Pancreas (tissue), 10 donors: ENCODE results near the gene CD81. TPM values are rescaled to one million over a fixed set of nuclear protein-coding genes. Genes with fewer than 3 reads are reported as not detected.

ENCODE experiments used
- ATAC-seq, 4 donors: fragments of 200-7000 bp; cut with Tn5 transposase; one replicate each; pipeline versions ENCODE4 v1.8.0 to v1.9.1; 2020; ENCODE audit warnings: mild to moderate bottlenecking in 4 of 4, moderate library complexity in 4 of 4
- DNase-seq, 6 donors: peaks; one replicate each; pipeline ENCODE4 v3.0.0-alpha.2; 2020
- FAIRE-seq: peaks from 2 replicates; lab custom pipeline; 2012; peaks lifted over from hg19 to GRCh38; lab: Jason Lieb, UNC
- H3K27ac ChIP-seq, 4 donors: fragments of 200-600 bp; sonication (generic); 1 replicate in 3 of 4; 2 replicates in 1 of 4; pipeline versions ENCODE4 v1.5.0 to v1.8.0; 2020
- H3K27me3 ChIP-seq, 4 donors: fragments of 200-600 bp; one replicate each; pipeline ENCODE4 v1.8.0; 2021
- H3K36me3 ChIP-seq, 3 donors: fragments of 200-600 bp; sonication (generic) in 1 of 3; one replicate each; pipeline versions ENCODE4 v1.5.0 to v1.8.0; 2020 to 2021
- H3K4me1 ChIP-seq, 3 donors: fragments of 200-600 bp; one replicate each; pipeline ENCODE4 v1.8.0; 2021
- H3K4me3 ChIP-seq, 4 donors: fragments of 200-600 bp; sonication (generic) in 2 of 4; one replicate each; pipeline versions ENCODE4 v1.5.0 to v1.8.0; 2020 to 2021
- H3K9me3 ChIP-seq, 4 donors: fragments of 200-600 bp; one replicate each; pipeline ENCODE4 v1.8.0; 2021
- WGBS, 2 donors: extraction: QIAGEN DNeasy Blood & Tissue Kit; methylation state at CpG; one replicate each; pipeline ENCODE4 v1.1.7; 2013; 5-methylcytosine and 5-hydroxymethylcytosine counted together
- intact Hi-C, 3 donors: fragments of 100-400 bp; cut with DNase I; formaldehyde crosslinking; loops; one replicate each; pipeline versions ENCODE4 v1.11.1 to v1.14.2; 2022
- polyA plus RNA-seq, 2 donors: library from polyadenylated mRNA; stranded (reverse); fragments of 200-250 nt; gene quantifications; one replicate each; pipeline ENCODE4 v1.2.3, GENCODE V29; 2013
- total RNA-seq, 6 donors: library from RNA; stranded (reverse); fragmentation: NEBNext Ultra II Directional in 4 of 6; extraction: Animal tissue kit (Norgen Biotek cat#: 25700) in 4 of 6; gene quantifications; one replicate each; pipeline versions ENCODE4 v1.2.1 to v1.2.4, GENCODE V29; 2021 to 2023
- TF ChIP-seq, protein P1 (sequence below), 4 donors: fragments of 200-600 bp; sonication (generic) in 3 of 4; IDR thresholded peaks; one replicate each; pipeline versions ENCODE4 v1.5.0 to v1.8.0; 2021; ENCODE audit warnings: antibody characterized with exemption in 4 of 4
- donor health status: healthy with polysubstance abuse.
- donor health status: DM: no; HTN: no; CAD: no; lungs with moderate emphysema.
- donor health status: DM: no; HTN: no; CAD: no.
- donor health status: control.
- donor health status: control.
- donor health status: Bipolar disorder and iron deficiency.
- donor health status: DM: yes; HTN: yes; CAD: no.
- donor health status: DM: no; HTN: no; CAD: no.
- donor health status: DM: no; HTN: no; CAD: no.
- donor health status: DM: yes; HTN: yes; CAD: no.

Gene CD81
- total and polyA plus RNA-seq, 8 donors: 154 to 392 (median 236) TPM

DNA sequence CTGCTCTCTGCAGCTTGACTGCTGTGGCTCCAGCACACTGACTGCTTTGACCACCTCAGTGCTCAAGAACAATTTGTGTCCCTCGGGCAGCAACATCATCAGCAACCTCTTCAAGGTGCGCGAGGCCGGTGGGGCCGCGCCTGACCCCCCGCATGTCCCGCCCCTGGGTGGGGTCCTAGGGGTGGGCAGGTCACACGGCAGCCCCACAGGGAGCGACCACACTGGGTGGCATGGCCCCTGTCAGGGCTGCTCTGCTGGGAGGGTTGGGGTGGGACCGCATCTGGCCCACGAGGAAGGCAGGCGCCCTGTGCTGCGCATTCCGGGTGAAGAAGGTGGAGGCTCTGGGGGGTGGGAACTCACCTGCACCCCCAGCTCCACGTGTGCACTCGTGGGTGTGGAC is 18.7 kb downstream of the CD81 start:
- no peak overlapping the region for H3K27ac ChIP-seq
- H3K36me3 ChIP-seq: peaks cover 0 to 51% (median 27%) of the 10 kb centered on the region in 3 donors
- peaks cover 0 to 8% (median 7%) of the 10 kb centered on the region in 3 donors for H3K4me1 ChIP-seq
- H3K9me3 ChIP-seq: no peaks in the 10 kb centered on the region
- intact Hi-C loops: no loop called here
- TF ChIP-seq, protein P1, sequence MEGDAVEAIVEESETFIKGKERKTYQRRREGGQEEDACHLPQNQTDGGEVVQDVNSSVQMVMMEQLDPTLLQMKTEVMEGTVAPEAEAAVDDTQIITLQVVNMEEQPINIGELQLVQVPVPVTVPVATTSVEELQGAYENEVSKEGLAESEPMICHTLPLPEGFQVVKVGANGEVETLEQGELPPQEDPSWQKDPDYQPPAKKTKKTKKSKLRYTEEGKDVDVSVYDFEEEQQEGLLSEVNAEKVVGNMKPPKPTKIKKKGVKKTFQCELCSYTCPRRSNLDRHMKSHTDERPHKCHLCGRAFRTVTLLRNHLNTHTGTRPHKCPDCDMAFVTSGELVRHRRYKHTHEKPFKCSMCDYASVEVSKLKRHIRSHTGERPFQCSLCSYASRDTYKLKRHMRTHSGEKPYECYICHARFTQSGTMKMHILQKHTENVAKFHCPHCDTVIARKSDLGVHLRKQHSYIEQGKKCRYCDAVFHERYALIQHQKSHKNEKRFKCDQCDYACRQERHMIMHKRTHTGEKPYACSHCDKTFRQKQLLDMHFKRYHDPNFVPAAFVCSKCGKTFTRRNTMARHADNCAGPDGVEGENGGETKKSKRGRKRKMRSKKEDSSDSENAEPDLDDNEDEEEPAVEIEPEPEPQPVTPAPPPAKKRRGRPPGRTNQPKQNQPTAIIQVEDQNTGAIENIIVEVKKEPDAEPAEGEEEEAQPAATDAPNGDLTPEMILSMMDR (IDR thresholded peaks at IDR 0.05): no peak
- H3K27me3 ChIP-seq: no peaks in the 10 kb centered on the region
- DNase-seq (peak in 1 of 6 donors; percentile 64), ATAC-seq (no peak), FAIRE-seq (no peak)
- H3K4me3 ChIP-seq: no peak overlapping the region
- 89 to 93% methylated on average over 17 of the region's 17 CpGs for WGBS, 2 donors

- WGBS, 2 donors: 91 to 93% methylated on average over 26 of the region's 26 CpGs
- ATAC-seq: no peak
- Histone ChIP-seq H3K4me1 (peaks cover 2 to 10% (median 9%) of the 10 kb centered on the region in 3 donors), H3K27ac (no peak overlapping the region), H3K4me3 (no peak overlapping the region), H3K9me3 (no peaks in the 10 kb centered on the region), H3K36me3 (peaks cover 0 to 46% (median 24%) of the 10 kb centered on the region in 3 donors), H3K27me3 (no peaks in the 10 kb centered on the region)
- FAIRE-seq: no peak
- peak in 1 of 6 donors; percentile 61 for DNase-seq
- TF ChIP-seq, protein P1 (IDR thresholded peaks at IDR 0.05): no peak
- intact Hi-C loops: no loop called here
These were observed 19.4 kb downstream of the CD81 start for GRCh38 chr11:2396471-2396870.

GRCh38 chr11:2397005-2397404 is 19.9 kb downstream of the CD81 start:
- intact Hi-C loops: no loop called here

DNA sequence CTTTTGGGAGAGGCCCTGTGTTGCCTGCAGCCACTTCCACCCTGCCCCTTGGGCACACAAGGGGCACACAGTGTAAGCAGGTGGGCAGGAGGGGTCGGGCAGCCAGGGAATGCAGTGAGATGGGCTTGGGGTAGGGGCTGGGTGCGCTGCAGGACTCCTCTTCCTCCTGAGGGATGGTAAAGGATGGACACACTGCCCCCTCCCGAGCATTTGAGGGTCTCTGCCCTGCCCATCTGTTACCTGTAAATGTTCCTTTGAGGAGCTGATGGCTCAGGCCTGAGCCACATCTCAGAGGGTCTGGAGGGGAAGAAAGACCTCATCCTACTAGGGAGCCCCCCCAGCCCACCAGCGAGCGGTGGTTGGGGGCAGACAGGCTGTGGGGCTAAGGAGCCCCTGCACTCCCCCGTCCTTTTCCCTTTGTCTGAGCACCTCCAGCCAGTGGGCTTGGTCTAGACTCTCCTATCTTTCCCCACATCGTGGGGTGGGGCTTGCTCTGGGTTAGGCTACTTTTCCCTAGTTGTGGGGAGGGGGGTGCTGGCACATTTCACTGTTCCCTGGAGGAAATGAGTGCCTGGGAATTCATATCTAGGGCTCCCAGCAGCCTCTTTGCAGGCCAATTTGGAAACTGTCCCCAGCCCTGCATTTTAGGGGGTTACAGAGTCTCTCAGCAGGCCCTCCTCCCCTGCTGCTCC is 21.7 kb downstream of the CD81 start:
- intact Hi-C loops: no loop called here
- Histone ChIP-seq H3K9me3 (no peaks in the 10 kb centered on the region), H3K4me1 (peaks cover 8 to 18% (median 14%) of the 10 kb centered on the region in 3 donors), H3K36me3 (peaks cover 0 to 44% (median 29%) of the 10 kb centered on the region in 3 donors), H3K4me3 (peak overlapping the region in 2 of 4 donors; percentile 79 to 80), H3K27ac (peak overlapping the region; percentile 90 to 96 (median 92)), H3K27me3 (no peaks in the 10 kb centered on the region)
- 51 to 71% methylated on average over 7 of the region's 7 CpGs for WGBS, 2 donors
- TF ChIP-seq, protein P1 (IDR thresholded peaks at IDR 0.05): no peak
- DNase-seq (no peak), ATAC-seq (no peak), FAIRE-seq (no peak)

More at GRCh38 chr11:2397005-2397404, 19.9 kb downstream of the CD81 start:
- ATAC-seq (no peak), DNase-seq (no peak), FAIRE-seq (no peak)
- Histone ChIP-seq H3K36me3 (peaks cover 0 to 41% (median 24%) of the 10 kb centered on the region in 3 donors), H3K27ac (no peak overlapping the region), H3K4me3 (no peak overlapping the region), H3K9me3 (no peaks in the 10 kb centered on the region), H3K4me1 (peaks cover 7 to 16% (median 14%) of the 10 kb centered on the region in 3 donors), H3K27me3 (no peaks in the 10 kb centered on the region)
- TF ChIP-seq, protein P1 (IDR thresholded peaks at IDR 0.05): no peak
- WGBS, 2 donors: 90 to 97% methylated on average over 12 of the region's 12 CpGs
